Activated naive CD4-positive, alpha-beta T cell treated with anti-CD3 and anti-CD28 coated beads for 36 hours (primary cell): ENCODE results near the gene ADAM12. TPM values are rescaled to one million over a fixed set of nuclear protein-coding genes. Genes with fewer than 3 reads are reported as not detected.

Experiments used
- CTCF ChIA-PET: fragments of 350-600 bp; sonication (Branson Sonifier 250); formaldehyde crosslinking; loops from one replicate; lab custom pipeline; 2021; ENCODE audit warnings: antibody characterized with exemption; lab: Charles Lee
- DNase-seq: peaks from one replicate; pipeline ENCODE4 v3.0.0-alpha.2; 2020
- H3K27ac Mint-ChIP-seq: one replicate; pipeline ENCODE4 v1.8.0; 2021; ENCODE audit warnings: mild to moderate bottlenecking, mixed read lengths
- H3K27me3 Mint-ChIP-seq: one replicate; pipeline ENCODE4 v1.8.0; 2021; ENCODE audit warnings: low read depth, mixed read lengths
- H3K36me3 Mint-ChIP-seq: one replicate; pipeline ENCODE4 v1.8.0; 2021; ENCODE audit warnings: low read depth, mixed read lengths
- H3K4me1 Mint-ChIP-seq: one replicate; pipeline ENCODE4 v1.8.0; 2021; ENCODE audit warnings: low read depth, mixed read lengths
- H3K4me3 Mint-ChIP-seq: one replicate; pipeline ENCODE4 v1.8.0; 2021; ENCODE audit warnings: mild to moderate bottlenecking, moderate library complexity, mixed read lengths
- H3K9me3 Mint-ChIP-seq: one replicate; pipeline ENCODE4 v1.8.0; 2021; ENCODE audit warnings: mixed read lengths
- intact Hi-C: fragments of 100-400 bp; cut with micrococcal nuclease; formaldehyde crosslinking; loops from one replicate; pipeline ENCODE4 v1.15.1; 2023
- total RNA-seq, 2 experiments: library from RNA; stranded (reverse); gene quantifications; one replicate each; pipeline ENCODE4 v1.2.3, GENCODE V29; 2021

Gene ADAM12
- total RNA-seq, 2 experiments from 2014 or later: not detected

- Mint-ChIP-seq H3K27ac (no peak overlapping the region), H3K36me3 (no peaks in the 10 kb centered on the region)
Measured at GRCh38 chr10:126009650-126010049, 378.6 kb downstream of the ADAM12 start.

GRCh38 chr10:126006906-126007305 lies 381.4 kb downstream of the ADAM12 start:
- CTCF ChIA-PET: no interaction called here
- H3K4me3 Mint-ChIP-seq: no peak overlapping the region
- no peak for DNase-seq
- no peaks in the 10 kb centered on the region for H3K4me1 Mint-ChIP-seq
- intact Hi-C loops: no loop called here
- H3K27ac Mint-ChIP-seq: no peak overlapping the region
- no peaks in the 10 kb centered on the region for H3K27me3 Mint-ChIP-seq
- no peaks in the 10 kb centered on the region for H3K9me3 Mint-ChIP-seq
- no peaks in the 10 kb centered on the region for H3K36me3 Mint-ChIP-seq

More at GRCh38 chr10:126009650-126010049, 378.6 kb downstream of the ADAM12 start:
- CTCF ChIA-PET: no interaction called here
- no peak for DNase-seq
- intact Hi-C loops: no loop called here
- Mint-ChIP-seq H3K27me3 (peaks cover 3% of the 10 kb centered on the region), H3K4me3 (no peak overlapping the region), H3K9me3 (no peaks in the 10 kb centered on the region), H3K4me1 (no peaks in the 10 kb centered on the region)

- no peak for DNase-seq
- no peak overlapping the region for H3K4me3 Mint-ChIP-seq
- H3K27me3 Mint-ChIP-seq: no peaks in the 10 kb centered on the region
- no peaks in the 10 kb centered on the region for H3K9me3 Mint-ChIP-seq
- CTCF ChIA-PET: no interaction called here
- no peak overlapping the region for H3K27ac Mint-ChIP-seq
- no peaks in the 10 kb centered on the region for H3K4me1 Mint-ChIP-seq
- intact Hi-C loops: no loop called here
- no peaks in the 10 kb centered on the region for H3K36me3 Mint-ChIP-seq
Measured at GRCh38 chr10:126006264-126006663, 382.0 kb downstream of the ADAM12 start.

- H3K4me3 Mint-ChIP-seq: no peak overlapping the region
Measured at GRCh38 chr10:126004752-126005151, 383.5 kb downstream of the ADAM12 start.

GRCh38 chr10:126001576-126001975 lies 386.7 kb downstream of the ADAM12 start:
- Mint-ChIP-seq H3K27ac (no peak overlapping the region), H3K36me3 (no peaks in the 10 kb centered on the region), H3K27me3 (peaks cover 2% of the 10 kb centered on the region), H3K4me1 (no peaks in the 10 kb centered on the region), H3K9me3 (no peaks in the 10 kb centered on the region), H3K4me3 (no peak overlapping the region)
- intact Hi-C loops: no loop called here
- CTCF ChIA-PET: no interaction called here
- no peak for DNase-seq

More at GRCh38 chr10:126004752-126005151, 383.5 kb downstream of the ADAM12 start:
- CTCF ChIA-PET: no interaction called here
- no peaks in the 10 kb centered on the region for H3K36me3 Mint-ChIP-seq
- intact Hi-C loops: no loop called here
- DNase-seq: no peak
- no peaks in the 10 kb centered on the region for H3K4me1 Mint-ChIP-seq
- no peaks in the 10 kb centered on the region for H3K9me3 Mint-ChIP-seq
- peaks cover 2% of the 10 kb centered on the region for H3K27me3 Mint-ChIP-seq
- H3K27ac Mint-ChIP-seq: no peak overlapping the region

GRCh38 chr10:125999694-126000093 lies 388.6 kb downstream of the ADAM12 start:
- Mint-ChIP-seq H3K27me3 (peaks cover 2% of the 10 kb centered on the region), H3K4me3 (no peak overlapping the region), H3K27ac (no peak overlapping the region), H3K36me3 (no peaks in the 10 kb centered on the region), H3K4me1 (no peaks in the 10 kb centered on the region), H3K9me3 (no peaks in the 10 kb centered on the region)
- CTCF ChIA-PET: no interaction called here
- no peak for DNase-seq
- intact Hi-C loops: no loop called here

GRCh38 chr10:125997586-125997985 lies 390.7 kb downstream of the ADAM12 start:
- CTCF ChIA-PET: no interaction called here

GRCh38 chr10:125995726-125996304 lies 392.5 kb downstream of the ADAM12 start:
- Mint-ChIP-seq H3K36me3 (no peaks in the 10 kb centered on the region), H3K4me1 (no peaks in the 10 kb centered on the region), H3K27me3 (peaks cover 2% of the 10 kb centered on the region), H3K9me3 (peaks cover under 1% of the 10 kb centered on the region), H3K27ac (no peak overlapping the region), H3K4me3 (no peak overlapping the region)
- no peak for DNase-seq
- CTCF ChIA-PET: no interaction called here
- intact Hi-C loops: no loop called here

More at GRCh38 chr10:125997586-125997985, 390.7 kb downstream of the ADAM12 start:
- Mint-ChIP-seq H3K27me3 (peaks cover 2% of the 10 kb centered on the region), H3K27ac (no peak overlapping the region), H3K9me3 (no peaks in the 10 kb centered on the region), H3K4me3 (no peak overlapping the region), H3K36me3 (no peaks in the 10 kb centered on the region), H3K4me1 (no peaks in the 10 kb centered on the region)
- intact Hi-C loops: no loop called here
- no peak for DNase-seq

- CTCF ChIA-PET: interaction anchor here (0.9 kb wide), 1 partner anchor 435 kb away, joined by 3 read pairs; no protein-coding TSS in a partner anchor
- Mint-ChIP-seq H3K27me3 (peaks cover 3% of the 10 kb centered on the region), H3K4me3 (no peak overlapping the region), H3K36me3 (no peaks in the 10 kb centered on the region), H3K27ac (no peak overlapping the region), H3K9me3 (peaks cover 10% of the 10 kb centered on the region), H3K4me1 (no peaks in the 10 kb centered on the region)
- intact Hi-C loops: no loop called here
- DNase-seq: no peak
Measured at GRCh38 chr10:125994601-125995000, 393.7 kb downstream of the ADAM12 start.

- Mint-ChIP-seq H3K36me3 (no peaks in the 10 kb centered on the region), H3K9me3 (peaks cover 10% of the 10 kb centered on the region)
Measured at GRCh38 chr10:125992254-125992653, 396.0 kb downstream of the ADAM12 start.

GRCh38 chr10:125991392-125991791 lies 396.9 kb downstream of the ADAM12 start:
- Mint-ChIP-seq H3K27ac (no peak overlapping the region), H3K36me3 (no peaks in the 10 kb centered on the region), H3K4me1 (no peaks in the 10 kb centered on the region), H3K27me3 (peaks cover 3% of the 10 kb centered on the region), H3K4me3 (no peak overlapping the region), H3K9me3 (peaks cover 10% of the 10 kb centered on the region)
- CTCF ChIA-PET: interaction anchor here (1.6 kb wide), 1 partner anchor 9 kb away, joined by 4 read pairs; no protein-coding TSS in a partner anchor
- intact Hi-C loops: no loop called here
- DNase-seq: no peak

More at GRCh38 chr10:125992254-125992653, 396.0 kb downstream of the ADAM12 start:
- Mint-ChIP-seq H3K4me1 (no peaks in the 10 kb centered on the region), H3K27me3 (peaks cover 3% of the 10 kb centered on the region), H3K27ac (no peak overlapping the region), H3K4me3 (no peak overlapping the region)
- CTCF ChIA-PET: interaction anchor here (0.6 to 1.6 kb wide), 2 partner anchors 9 to 88 kb away, joined by 3 to 4 read pairs; no protein-coding TSS in a partner anchor
- intact Hi-C loops: no loop called here
- DNase-seq: no peak

GRCh38 chr10:125990974-125991373 lies 397.3 kb downstream of the ADAM12 start:
- Mint-ChIP-seq H3K4me3 (no peak overlapping the region), H3K27ac (no peak overlapping the region), H3K4me1 (no peaks in the 10 kb centered on the region), H3K27me3 (peaks cover 3% of the 10 kb centered on the region), H3K9me3 (peaks cover 10% of the 10 kb centered on the region), H3K36me3 (no peaks in the 10 kb centered on the region)
- intact Hi-C loops: no loop called here
- DNase-seq: no peak
- CTCF ChIA-PET: interaction anchor here (1.6 kb wide), 1 partner anchor 8 kb away, joined by 4 read pairs; no protein-coding TSS in a partner anchor

- Mint-ChIP-seq H3K36me3 (no peaks in the 10 kb centered on the region), H3K27ac (no peak overlapping the region), H3K9me3 (peaks cover 10% of the 10 kb centered on the region), H3K4me1 (no peaks in the 10 kb centered on the region), H3K4me3 (no peak overlapping the region), H3K27me3 (peaks cover 3% of the 10 kb centered on the region)
- CTCF ChIA-PET: no interaction called here
- DNase-seq: no peak
- intact Hi-C loops: no loop called here
Measured at GRCh38 chr10:125989791-125990190, 398.5 kb downstream of the ADAM12 start.
